Ovary (tissue), 3 donors: Measurements from ENCODE around the gene GRIK3.

Experiments
- CTCF ChIP-seq, 3 donors: fragments of 450-650 bp in 2 of 3; fragments of 200-600 bp in 1 of 3; IDR thresholded peaks; one replicate each; pipeline versions ENCODE4 v1.5.1 to v1.8.0; 2016 to 2022; ENCODE audit warnings: antibody characterized with exemption in 3 of 3, mild to moderate bottlenecking in 1 of 3
- EP300 ChIP-seq: sonication (generic); formaldehyde crosslinking; IDR thresholded peaks from one replicate; pipeline ENCODE4 v1.6.1; 2017; ENCODE audit warnings: antibody characterized with exemption
- POLR2A ChIP-seq: fragments of 450-650 bp; IDR thresholded peaks from one replicate; pipeline ENCODE4 v1.6.1; 2017; ENCODE audit warnings: antibody characterized with exemption, mild to moderate bottlenecking, moderate library complexity
- donor health status: DM: no; HTN: no; CAD: no.

GRCh38 chr1:36765785-36766300, 268.5 kb downstream of the GRIK3 start:
- TF ChIP-seq CTCF (IDR thresholded peaks at IDR 0.05) (no peak), EP300 (no peak), POLR2A (no peak)
